Thyroid gland (tissue), 4 donors: ENCODE data around the gene DENND4C. TPM values are rescaled to one million over a fixed set of nuclear protein-coding genes. Genes with fewer than 3 reads are reported as not detected.
A peak's percentile ranks its signal among the peaks of the same experiment; 100 is the strongest.

Experiments
- DNase-seq, 2 donors: peaks; one replicate each; pipeline ENCODE4 v3.0.0-alpha.2; 2019
- H3K27ac ChIP-seq, 3 donors: fragments of 200-600 bp; sonication (generic); 1 replicate in 2 of 3; 2 replicates in 1 of 3; pipeline ENCODE4 v1.5.1; 2016 to 2019; ENCODE audit warnings: mild to moderate bottlenecking in 1 of 3, moderate library complexity in 1 of 3
- H3K27me3 ChIP-seq: fragments of 200-600 bp; sonication (generic); one replicate; pipeline ENCODE4 v1.5.1; 2019
- H3K36me3 ChIP-seq, 2 donors: fragments of 200-600 bp; sonication (generic); one replicate each; pipeline ENCODE4 v1.5.1; 2016 to 2019
- H3K4me1 ChIP-seq, 2 donors: fragments of 200-600 bp; sonication (generic); one replicate each; pipeline ENCODE4 v1.5.1; 2017 to 2019
- H3K4me3 ChIP-seq, 3 donors: fragments of 200-600 bp; sonication (generic); replicated peaks in 1 of 3; 1 replicate in 2 of 3; 2 replicates in 1 of 3; pipeline ENCODE4 v1.5.1; 2016; ENCODE audit warnings: mild to moderate bottlenecking in 1 of 3
- H3K9me3 ChIP-seq: fragments of 200-600 bp; sonication (generic); one replicate; pipeline ENCODE4 v1.5.1; 2017
- CTCF ChIP-seq, 6 experiments: fragments of 200-600 bp in 3 of 6; fragments of 450-650 bp in 3 of 6; sonication (generic) in 3 of 6; IDR thresholded peaks; one replicate each; pipeline ENCODE4 v1.5.1; 2016 to 2019; ENCODE audit warnings: antibody characterized with exemption in 6 of 6, mild to moderate bottlenecking in 2 of 6, inconsistent platforms in 1 of 6, moderate library complexity in 1 of 6
- POLR2A ChIP-seq, 2 donors: fragments of 450-650 bp; IDR thresholded peaks; one replicate each; pipeline ENCODE4 v1.6.1; 2017; ENCODE audit warnings: antibody characterized with exemption in 2 of 2, mild to moderate bottlenecking in 2 of 2, moderate library complexity in 1 of 2
- WGBS, 2 donors: methylation state at CpG; one replicate each; pipeline ENCODE4 v1.1.5; 2017; 5-methylcytosine and 5-hydroxymethylcytosine counted together
- intact Hi-C: fragments of 100-400 bp; cut with DNase I; formaldehyde crosslinking; loops from one replicate; pipeline ENCODE4 v1.15.1; 2023
- total RNA-seq, 4 donors: library from RNA; depleted of rRNA; stranded (reverse); fragments of >200 nt; gene quantifications; one replicate each; pipeline ENCODE4 v1.2.3, GENCODE V29; 2016

Gene DENND4C
- total RNA-seq, 4 donors from 2014 or later, result 99.5 to 135 (median 111) TPM

DNA sequence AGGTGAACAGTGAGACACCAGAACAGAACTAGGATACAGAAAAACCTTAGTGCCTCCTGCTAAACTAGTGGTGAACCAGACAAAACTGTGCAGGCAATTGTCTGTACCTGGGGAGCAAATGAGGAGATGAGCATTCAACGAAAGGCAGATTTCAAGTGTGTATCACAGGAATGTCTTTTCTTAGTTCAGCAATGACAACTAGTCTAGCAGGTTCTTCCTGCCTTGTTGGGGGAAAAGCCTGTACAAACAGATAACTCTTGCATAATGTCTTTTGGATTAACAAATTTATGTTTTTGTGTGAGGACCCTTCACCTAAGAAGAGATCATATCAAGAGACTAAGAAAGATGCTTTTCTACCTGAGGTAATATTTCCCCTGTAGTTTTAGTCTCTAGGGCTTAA, 21.8 kb upstream of the DENND4C start:
- H3K9me3 ChIP-seq, result no peaks in the 10 kb centered on the region
- no peak overlapping the region for H3K4me3 ChIP-seq
- no peaks in the 10 kb centered on the region for H3K27me3 ChIP-seq
- peak in 1 of 2 donors; percentile 4 for DNase-seq
- 12 to 26% methylated on average over 1 of the region's 1 CpG for WGBS, 2 donors
- no peaks in the 10 kb centered on the region for H3K36me3 ChIP-seq
- peaks cover 5 to 10% of the 10 kb centered on the region in 2 donors for H3K4me1 ChIP-seq
- TF ChIP-seq POLR2A (IDR thresholded peaks at IDR 0.05), result no peak
- no peak for TF ChIP-seq CTCF (IDR thresholded peaks at IDR 0.05)
- intact Hi-C loops, result no loop called here
- H3K27ac ChIP-seq, result peak overlapping the region in 2 of 3 donors; percentile 15 to 19

GRCh38 chr9:19209188-19209587, 21.3 kb upstream of the DENND4C start:
- Histone ChIP-seq H3K9me3 (no peaks in the 10 kb centered on the region), H3K36me3 (no peaks in the 10 kb centered on the region), H3K27me3 (no peaks in the 10 kb centered on the region), H3K4me1 (peaks cover 5 to 10% of the 10 kb centered on the region in 2 donors), H3K4me3 (no peak overlapping the region), H3K27ac (peak overlapping the region in 2 of 3 donors; percentile 15 to 19)
- TF ChIP-seq CTCF (IDR thresholded peaks at IDR 0.05) (no peak), POLR2A (IDR thresholded peaks at IDR 0.05) (no peak)
- DNase-seq, result no peak
- intact Hi-C loops, result no loop called here
- 66 to 69% methylated on average over 4 of the region's 4 CpGs for WGBS, 2 donors

GRCh38 chr9:19213823-19214222, 16.7 kb upstream of the DENND4C start:
- intact Hi-C loops, result no loop called here
- Histone ChIP-seq H3K36me3 (no peaks in the 10 kb centered on the region), H3K4me3 (no peak overlapping the region), H3K27ac (no peak overlapping the region), H3K27me3 (no peaks in the 10 kb centered on the region), H3K4me1 (peaks cover 0 to 10% of the 10 kb centered on the region in 2 donors), H3K9me3 (no peaks in the 10 kb centered on the region)
- 93% methylated on average over 3 of the region's 3 CpGs for WGBS, 2 donors
- TF ChIP-seq POLR2A (IDR thresholded peaks at IDR 0.05) (no peak), CTCF (IDR thresholded peaks at IDR 0.05) (no peak)
- no peak for DNase-seq

DNA sequence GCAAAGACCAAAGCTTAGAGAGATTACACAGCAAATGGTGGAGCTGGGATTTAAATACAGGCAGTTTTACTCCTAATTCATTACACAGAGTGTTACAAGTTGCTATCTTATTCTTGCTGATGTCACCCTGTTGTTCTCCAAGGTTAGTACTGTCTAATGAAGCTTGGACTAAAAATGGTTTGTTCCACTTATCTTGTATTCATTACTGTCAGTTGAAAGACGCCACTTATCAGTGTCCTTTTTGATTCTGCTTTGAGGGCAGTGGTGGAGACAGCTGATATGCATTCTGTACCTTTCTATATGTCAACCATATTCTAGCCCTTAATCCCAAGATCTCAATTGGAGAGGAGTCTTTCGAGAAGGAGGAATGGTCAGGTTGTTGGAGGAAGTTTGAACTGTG, 14.0 kb upstream of the DENND4C start:
- Histone ChIP-seq H3K27ac (no peak overlapping the region), H3K36me3 (no peaks in the 10 kb centered on the region), H3K9me3 (no peaks in the 10 kb centered on the region), H3K4me3 (no peak overlapping the region), H3K4me1 (no peaks in the 10 kb centered on the region), H3K27me3 (no peaks in the 10 kb centered on the region)
- intact Hi-C loops, result no loop called here
- WGBS, 2 donors, result 86 to 94% methylated on average over 2 of the region's 2 CpGs
- TF ChIP-seq POLR2A (IDR thresholded peaks at IDR 0.05) (no peak), CTCF (IDR thresholded peaks at IDR 0.05) (no peak)
- no peak for DNase-seq

DNA sequence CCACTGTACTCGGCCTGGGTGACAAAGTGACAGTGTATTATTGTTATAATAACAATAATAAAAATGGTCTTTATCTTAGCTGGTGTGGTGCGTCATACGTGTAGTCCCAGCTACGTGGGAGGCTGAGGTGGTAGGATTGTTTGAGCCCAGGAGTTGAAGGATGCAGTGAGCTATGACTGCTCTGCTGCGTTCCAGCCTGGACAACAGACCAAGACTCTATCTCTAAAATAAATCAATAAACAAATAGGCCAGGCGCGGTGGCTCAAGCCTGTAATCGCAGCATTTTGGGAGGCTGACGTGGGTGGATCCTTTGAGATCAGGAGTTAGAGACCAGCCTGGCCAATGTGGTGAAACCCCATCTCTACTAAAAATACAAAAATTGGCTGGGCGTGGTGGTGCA, 9.2 kb upstream of the DENND4C start:
- Histone ChIP-seq H3K4me3 (no peak overlapping the region), H3K9me3 (no peaks in the 10 kb centered on the region), H3K36me3 (no peaks in the 10 kb centered on the region), H3K27me3 (no peaks in the 10 kb centered on the region), H3K27ac (no peak overlapping the region), H3K4me1 (no peaks in the 10 kb centered on the region)
- intact Hi-C loops, result no loop called here
- WGBS, 2 donors, result 70 to 88% methylated on average over 10 of the region's 10 CpGs
- DNase-seq, result no peak
- no peak for TF ChIP-seq POLR2A (IDR thresholded peaks at IDR 0.05)
- TF ChIP-seq CTCF (IDR thresholded peaks at IDR 0.05), result no peak
